GM23248 (cell line): ENCODE measurements around the gene CCDC80. TPM values are rescaled to one million over a fixed set of nuclear protein-coding genes. Genes with fewer than 3 reads are reported as not detected.

Experiments used
- DNase-seq: peaks from one replicate; pipeline ENCODE4 v3.0.0-alpha.2; 2015
- H2AFZ ChIP-seq: fragments of 200-600 bp; sonication (generic); 2 replicates; pipeline ENCODE4 v1.6.1; 2016; ENCODE audit warnings: antibody characterized with exemption
- H3F3A ChIP-seq: fragments of 200-600 bp; sonication (generic); 2 replicates; pipeline ENCODE4 v1.6.1; 2016; ENCODE audit warnings: mild to moderate bottlenecking, antibody characterized with exemption, mixed run types; ENCODE audit not compliant: insufficient read depth
- H3K27ac ChIP-seq: fragments of 200-600 bp; sonication (generic); 2 replicates; pipeline ENCODE4 v1.5.1; 2016; ENCODE audit warnings: mild to moderate bottlenecking
- H3K27me3 ChIP-seq: fragments of 200-600 bp; sonication (generic); replicated peaks from 2 replicates; pipeline ENCODE4 v1.6.1; 2016; ENCODE audit warnings: mild to moderate bottlenecking; ENCODE audit not compliant: insufficient read depth
- H3K36me3 ChIP-seq: fragments of 200-600 bp; sonication (generic); 2 replicates; pipeline ENCODE4 v1.6.1; 2016; ENCODE audit warnings: low read depth, mild to moderate bottlenecking
- H3K4me1 ChIP-seq: fragments of 200-600 bp; sonication (generic); 2 replicates; pipeline ENCODE4 v1.6.1; 2016; ENCODE audit warnings: mild to moderate bottlenecking; ENCODE audit not compliant: insufficient read depth
- H3K4me2 ChIP-seq: fragments of 200-600 bp; sonication (generic); one replicate; pipeline ENCODE4 v1.6.1; 2016; ENCODE audit warnings: mild to moderate bottlenecking; ENCODE audit not compliant: unreplicated experiment
- H3K4me3 ChIP-seq: fragments of 200-600 bp; sonication (generic); 2 replicates; pipeline ENCODE4 v1.5.1; 2016; ENCODE audit warnings: mild to moderate bottlenecking
- H3K79me2 ChIP-seq: fragments of 200-600 bp; sonication (generic); 2 replicates; pipeline ENCODE4 v1.6.1; 2016; ENCODE audit warnings: mild to moderate bottlenecking; ENCODE audit not compliant: insufficient read depth
- H3K9ac ChIP-seq: fragments of 200-600 bp; sonication (generic); 2 replicates; pipeline ENCODE4 v1.6.1; 2016; ENCODE audit warnings: mild to moderate bottlenecking
- H3K9me2 ChIP-seq: fragments of 200-600 bp; sonication (generic); 2 replicates; pipeline ENCODE4 v1.6.1; 2016; ENCODE audit warnings: mixed run types, mild to moderate bottlenecking, moderate library complexity; ENCODE audit not compliant: insufficient read depth
- H3K9me3 ChIP-seq: fragments of 200-600 bp; sonication (generic); one replicate; pipeline ENCODE4 v1.6.1; 2017; ENCODE audit warnings: low read depth
- H4K20me1 ChIP-seq: fragments of 200-600 bp; sonication (generic); 2 replicates; pipeline ENCODE4 v1.6.0; 2016; ENCODE audit not compliant: insufficient read depth
- EZH2 ChIP-seq: fragments of 200-600 bp; sonication (generic); IDR thresholded peaks from 2 replicates; pipeline ENCODE4 v1.6.1; 2018; ENCODE audit warnings: antibody characterized with exemption, mild to moderate bottlenecking; ENCODE audit not compliant: insufficient read depth, poor library complexity, severe bottlenecking
- EZH2phosphoT487 ChIP-seq: fragments of 200-600 bp; sonication (generic); IDR thresholded peaks from 2 replicates; pipeline ENCODE4 v1.6.1; 2018; ENCODE audit warnings: antibody characterized with exemption, moderate library complexity, mild to moderate bottlenecking, low read depth; ENCODE audit not compliant: insufficient read depth
- WGBS, 2 experiments: methylation state at CpG; one replicate each; pipeline ENCODE4 v1.1.6; 2015 to 2017; ENCODE audit warnings: low lambda C conversion rate in 2 of 2, low coverage in 1 of 2; ENCODE audit errors: missing lambda C conversion rate in 2 of 2; 5-methylcytosine and 5-hydroxymethylcytosine counted together
- in situ Hi-C: fragments of 300-500 bp; cut with MboI; formaldehyde crosslinking; loops from 2 replicates; pipeline ENCODE4 v1.15.0; 2020
- polyA plus RNA-seq: library from polyadenylated mRNA; unstranded; fragments of >200 nt; fragmentation: Nextera tagmentation; extraction: Ambion mirVana; gene quantifications from 2 replicates; pipeline ENCODE4 v1.2.1, GENCODE V29; 2016
- total RNA-seq: library from RNA; depleted of rRNA; stranded (reverse); fragments of >200 nt; shearing (Covaris generic); gene quantifications from 2 replicates; pipeline ENCODE4 v1.2.3, GENCODE V29; 2014

The CCDC80 gene
- total and polyA plus RNA-seq, 2 experiments from 2014 or later, result 1,238 to 2,200 TPM

- Histone ChIP-seq H4K20me1 (no peaks in the 10 kb centered on the region), H3K27ac (peak overlapping the region; percentile 57), H3K9ac (no peak overlapping the region; the same call in 1 of the 2 replicates), H3K4me3 (no peak overlapping the region), H3F3A (peaks cover 95% of the 10 kb centered on the region), H3K4me2 (no peak overlapping the region), H3K27me3 (no peaks in the 10 kb centered on the region), H3K9me2 (no peaks in the 10 kb centered on the region), H3K9me3 (no peaks in the 10 kb centered on the region), H3K79me2 (peaks cover 13% of the 10 kb centered on the region; the same call in 1 of the 2 replicates), H3K4me1 (peaks cover 27% of the 10 kb centered on the region), H2AFZ (no peak overlapping the region), H3K36me3 (peaks cover 95% of the 10 kb centered on the region)
- TF ChIP-seq EZH2, result no peak
- no peak for TF ChIP-seq EZH2phosphoT487
- in situ Hi-C loops, result no loop called here
- DNase-seq, result no peak
Measured at GRCh38 chr3:112602217-112602838, 38.6 kb downstream of the CCDC80 start.

- H4K20me1 ChIP-seq, result no peaks in the 10 kb centered on the region
- in situ Hi-C loops, result no loop called here
- H3K4me1 ChIP-seq, result 0 out of 2 replicates have a peak, but pooled peaks cover 7% of the 10 kb centered on the region
- no peak for DNase-seq
- TF ChIP-seq EZH2phosphoT487, result no peak
- no peak for TF ChIP-seq EZH2
- peaks cover 65% of the 10 kb centered on the region for H3K36me3 ChIP-seq
- H3K9ac ChIP-seq, result no peak overlapping the region
- H3K27me3 ChIP-seq, result no peaks in the 10 kb centered on the region
- H3K9me2 ChIP-seq, result no peaks in the 10 kb centered on the region
- no peak overlapping the region for H2AFZ ChIP-seq
- H3F3A ChIP-seq, result peaks cover 89% of the 10 kb centered on the region
- H3K9me3 ChIP-seq, result no peaks in the 10 kb centered on the region
- H3K79me2 ChIP-seq, result 0 out of 2 replicates have a peak, but pooled peaks cover 7% of the 10 kb centered on the region
- H3K4me2 ChIP-seq, result no peak overlapping the region
- peak overlapping the region; percentile 22 for H3K27ac ChIP-seq
- no peak overlapping the region for H3K4me3 ChIP-seq
Measured at GRCh38 chr3:112598731-112599130, 42.2 kb downstream of the CCDC80 start.

- in situ Hi-C loops, result no loop called here
- WGBS, 2 experiments, result 98% methylated on average over 2 of the region's 2 CpGs
Measured at GRCh38 chr3:112597945-112598344, 43.0 kb downstream of the CCDC80 start.

GRCh38 chr3:112594856-112595255, 46.1 kb downstream of the CCDC80 start:
- Histone ChIP-seq H3F3A (peaks cover 70% of the 10 kb centered on the region), H3K36me3 (peaks cover 28% of the 10 kb centered on the region), H3K27ac (peak overlapping the region; percentile 42), H3K9me2 (no peaks in the 10 kb centered on the region), H4K20me1 (no peaks in the 10 kb centered on the region), H3K9me3 (no peaks in the 10 kb centered on the region), H2AFZ (no peak overlapping the region), H3K4me3 (no peak overlapping the region), H3K79me2 (no peaks in the 10 kb centered on the region), H3K4me2 (no peak overlapping the region), H3K9ac (no peak overlapping the region), H3K4me1 (no peaks in the 10 kb centered on the region), H3K27me3 (no peaks in the 10 kb centered on the region)
- 72 to 79% methylated on average over 2 of the region's 2 CpGs for WGBS, 2 experiments
- no peak for DNase-seq
- in situ Hi-C loops, result no loop called here
- TF ChIP-seq EZH2phosphoT487, result no peak

More at GRCh38 chr3:112597945-112598344, 43.0 kb downstream of the CCDC80 start:
- no peak for TF ChIP-seq EZH2phosphoT487
- TF ChIP-seq EZH2, result no peak
- Histone ChIP-seq H3K27ac (peak overlapping the region; percentile 22), H3K4me3 (no peak overlapping the region), H3K4me1 (0 out of 2 replicates have a peak, but pooled peaks cover 7% of the 10 kb centered on the region), H2AFZ (no peak overlapping the region), H3K27me3 (no peaks in the 10 kb centered on the region), H3K9me2 (no peaks in the 10 kb centered on the region), H3F3A (peaks cover 91% of the 10 kb centered on the region), H3K36me3 (peaks cover 59% of the 10 kb centered on the region), H3K9me3 (no peaks in the 10 kb centered on the region), H3K79me2 (0 out of 2 replicates have a peak, but pooled peaks cover 4% of the 10 kb centered on the region), H4K20me1 (no peaks in the 10 kb centered on the region), H3K9ac (no peak overlapping the region), H3K4me2 (no peak overlapping the region)
- DNase-seq, result no peak

GRCh38 chr3:112593258-112593657, 47.7 kb downstream of the CCDC80 start:
- Histone ChIP-seq H3K9me3 (no peaks in the 10 kb centered on the region), H3K27ac (0 out of 2 replicates have a peak overlapping the region, but pooled peaks have one; percentile 13), H4K20me1 (no peaks in the 10 kb centered on the region), H3K4me2 (no peak overlapping the region), H3K36me3 (peaks cover 12% of the 10 kb centered on the region), H3K9ac (no peak overlapping the region), H3K4me3 (no peak overlapping the region), H3K4me1 (no peaks in the 10 kb centered on the region), H3F3A (peaks cover 54% of the 10 kb centered on the region), H3K27me3 (no peaks in the 10 kb centered on the region), H2AFZ (no peak overlapping the region), H3K79me2 (no peaks in the 10 kb centered on the region), H3K9me2 (no peaks in the 10 kb centered on the region)
- DNase-seq, result no peak
- in situ Hi-C loops, result no loop called here
- no peak for TF ChIP-seq EZH2phosphoT487
